Esophagus muscularis mucosa (tissue), 3 donors: ENCODE measurements around the gene MAGI1.

Experiments used
- CTCF ChIP-seq, 3 experiments: fragments of 200-600 bp in 2 of 3; fragments of 450-650 bp in 1 of 3; sonication (generic) in 2 of 3; IDR thresholded peaks; one replicate each; pipeline ENCODE4 v1.5.1; 2017 to 2019; ENCODE audit warnings: antibody characterized with exemption in 3 of 3, mild to moderate bottlenecking in 2 of 3, moderate library complexity in 1 of 3
- POLR2A ChIP-seq: fragments of 450-650 bp; IDR thresholded peaks from one replicate; pipeline ENCODE4 v1.6.1; 2017; ENCODE audit warnings: antibody characterized with exemption, moderate library complexity, mild to moderate bottlenecking, low read depth

GRCh38 chr3:66037986-66038369 lies 740 bp downstream of the MAGI1 start:
- TF ChIP-seq CTCF (IDR thresholded peaks at IDR 0.05) (no peak), POLR2A (no peak)
